HL-60 (cell line): ENCODE data around the gene GALNT12.

Experiments used
- DNase-seq, 2 experiments: peaks; one replicate each; pipeline ENCODE4 v3.0.0-alpha.2; 2010 to 2020; ENCODE audit warnings: low read depth in 1 of 2, low spot score in 1 of 2
- H3K27ac ChIP-seq: fragments of 250-450 bp; sonication (Bioruptor Pico); replicated peaks from 2 replicates; pipeline ENCODE4 v1.5.1; 2020; ENCODE audit warnings: mild to moderate bottlenecking, moderate library complexity
- H3K27me3 ChIP-seq: fragments of 250-450 bp; sonication (Bioruptor Pico); 2 replicates; pipeline ENCODE4 v1.5.1; 2021; ENCODE audit warnings: mild to moderate bottlenecking, moderate library complexity; ENCODE audit not compliant: insufficient read depth, poor library complexity, severe bottlenecking
- H3K4me3 ChIP-seq: replicated peaks from 2 replicates; pipeline ENCODE4 v1.5.1; 2011; ENCODE audit warnings: mild to moderate bottlenecking, control low read depth, low read length; ENCODE audit not compliant: insufficient read depth
- CTCF ChIP-seq: IDR thresholded peaks from one replicate; pipeline ENCODE4 v1.5.1; 2011; ENCODE audit warnings: low read length, control low read depth, inconsistent platforms; ENCODE audit not compliant: insufficient read depth
- GABPA ChIP-seq: IDR thresholded peaks from 2 replicates; pipeline ENCODE4 v1.6.1; 2012; ENCODE audit warnings: low read depth
- POLR2AphosphoS5 ChIP-seq: IDR thresholded peaks from 2 replicates; pipeline ENCODE4 v1.6.1; 2012; ENCODE audit warnings: low read depth
- REST ChIP-seq: IDR thresholded peaks from 2 replicates; pipeline ENCODE4 v1.6.1; 2012; ENCODE audit warnings: low read depth; ENCODE audit not compliant: insufficient replicate concordance
- SPI1 ChIP-seq: IDR thresholded peaks from 2 replicates; pipeline ENCODE4 v1.6.1; 2012; ENCODE audit warnings: low read depth, mild to moderate bottlenecking, borderline replicate concordance

Gene GALNT12

GRCh38 chr9:98786750-98787510 lies 20.5 kb upstream of the GALNT12 start:
- DNase-seq = no peak
- no peak overlapping the region for H3K4me3 ChIP-seq
- H3K27ac ChIP-seq = no peak overlapping the region
- no peaks in the 10 kb centered on the region for H3K27me3 ChIP-seq
- no peak for TF ChIP-seq POLR2AphosphoS5
- no peak for TF ChIP-seq CTCF
- TF ChIP-seq REST = no peak
- TF ChIP-seq GABPA = no peak
- no peak for TF ChIP-seq SPI1

GRCh38 chr9:98787766-98788335 lies 19.6 kb upstream of the GALNT12 start:
- no peak overlapping the region for H3K4me3 ChIP-seq
- TF ChIP-seq SPI1 (no peak), CTCF (no peak), REST (no peak), POLR2AphosphoS5 (no peak), GABPA (no peak)
- no peaks in the 10 kb centered on the region for H3K27me3 ChIP-seq
- no peak for DNase-seq
- no peak overlapping the region for H3K27ac ChIP-seq

GRCh38 chr9:98789483-98790133 lies 17.9 kb upstream of the GALNT12 start:
- no peak overlapping the region for H3K4me3 ChIP-seq
- DNase-seq = no peak
- no peak overlapping the region for H3K27ac ChIP-seq
- H3K27me3 ChIP-seq = no peaks in the 10 kb centered on the region
- TF ChIP-seq REST = no peak
- no peak for TF ChIP-seq CTCF
- TF ChIP-seq POLR2AphosphoS5 = no peak
- no peak for TF ChIP-seq GABPA
- no peak for TF ChIP-seq SPI1
